Osteocyte (in vitro differentiated cells): ENCODE measurements around the gene NCAM2. TPM values are rescaled to one million over a fixed set of nuclear protein-coding genes. Genes with fewer than 3 reads are reported as not detected.
A peak's percentile ranks its signal among the peaks of the same experiment; 100 is the strongest.

Source experiments
- DNase-seq: peaks from one replicate; pipeline ENCODE4 v3.0.0; 2021; ENCODE audit warnings: mixed read lengths; ENCODE audit not compliant: unreplicated experiment; ENCODE audit errors: extremely low spot score
- H3K27ac Mint-ChIP-seq: one replicate; pipeline ENCODE4 v1.8.0; 2021; ENCODE audit warnings: mild to moderate bottlenecking, mixed read lengths; ENCODE audit not compliant: unreplicated experiment
- H3K27me3 Mint-ChIP-seq: one replicate; pipeline ENCODE4 v1.8.0; 2021; ENCODE audit warnings: mixed read lengths; ENCODE audit not compliant: unreplicated experiment
- H3K36me3 Mint-ChIP-seq: one replicate; pipeline ENCODE4 v1.8.0; 2021; ENCODE audit warnings: mixed read lengths; ENCODE audit not compliant: unreplicated experiment
- H3K4me1 Mint-ChIP-seq: one replicate; pipeline ENCODE4 v1.8.0; 2021; ENCODE audit warnings: mixed read lengths; ENCODE audit not compliant: unreplicated experiment
- H3K4me3 Mint-ChIP-seq: one replicate; pipeline ENCODE4 v1.8.0; 2021; ENCODE audit warnings: mild to moderate bottlenecking, moderate library complexity, mixed read lengths; ENCODE audit not compliant: unreplicated experiment
- H3K9me3 Mint-ChIP-seq: one replicate; pipeline ENCODE4 v1.8.0; 2021; ENCODE audit warnings: mixed read lengths; ENCODE audit not compliant: unreplicated experiment
- total RNA-seq: library from RNA; stranded (reverse); gene quantifications from 2 replicates; pipeline ENCODE4 v1.2.1, GENCODE V29; 2021
- TF ChIP-seq, protein P1 (sequence below): fragments of 200-600 bp; sonication (generic); IDR thresholded peaks from 2 replicates; pipeline ENCODE4 v1.5.0; 2021; ENCODE audit warnings: antibody characterized with exemption, mild to moderate bottlenecking, moderate library complexity

NCAM2 gene
- total RNA-seq, 1 donor from 2014 or later: 121 TPM

DNA sequence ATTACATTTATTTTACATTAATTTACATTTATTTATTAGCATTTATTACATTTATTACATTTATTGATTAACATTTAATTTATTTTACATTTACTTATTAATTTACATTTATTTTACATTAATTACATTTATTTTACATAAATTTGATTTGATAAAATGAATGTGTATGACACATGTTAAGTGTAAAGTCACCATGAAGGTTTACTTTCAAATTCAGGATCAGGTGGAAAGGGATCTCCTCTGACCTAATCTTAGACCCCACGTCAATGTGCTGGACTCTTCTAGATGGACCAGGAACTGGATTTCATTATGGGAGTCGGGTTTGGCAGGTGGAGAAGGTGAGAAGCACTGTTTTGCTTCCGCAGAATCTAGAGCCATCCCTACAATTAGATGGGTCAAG lies 76.1 kb downstream of the NCAM2 start:
- no peak for DNase-seq
- H3K4me3 Mint-ChIP-seq: no peak overlapping the region
- TF ChIP-seq, protein P1, sequence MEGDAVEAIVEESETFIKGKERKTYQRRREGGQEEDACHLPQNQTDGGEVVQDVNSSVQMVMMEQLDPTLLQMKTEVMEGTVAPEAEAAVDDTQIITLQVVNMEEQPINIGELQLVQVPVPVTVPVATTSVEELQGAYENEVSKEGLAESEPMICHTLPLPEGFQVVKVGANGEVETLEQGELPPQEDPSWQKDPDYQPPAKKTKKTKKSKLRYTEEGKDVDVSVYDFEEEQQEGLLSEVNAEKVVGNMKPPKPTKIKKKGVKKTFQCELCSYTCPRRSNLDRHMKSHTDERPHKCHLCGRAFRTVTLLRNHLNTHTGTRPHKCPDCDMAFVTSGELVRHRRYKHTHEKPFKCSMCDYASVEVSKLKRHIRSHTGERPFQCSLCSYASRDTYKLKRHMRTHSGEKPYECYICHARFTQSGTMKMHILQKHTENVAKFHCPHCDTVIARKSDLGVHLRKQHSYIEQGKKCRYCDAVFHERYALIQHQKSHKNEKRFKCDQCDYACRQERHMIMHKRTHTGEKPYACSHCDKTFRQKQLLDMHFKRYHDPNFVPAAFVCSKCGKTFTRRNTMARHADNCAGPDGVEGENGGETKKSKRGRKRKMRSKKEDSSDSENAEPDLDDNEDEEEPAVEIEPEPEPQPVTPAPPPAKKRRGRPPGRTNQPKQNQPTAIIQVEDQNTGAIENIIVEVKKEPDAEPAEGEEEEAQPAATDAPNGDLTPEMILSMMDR: no peak
- H3K27ac Mint-ChIP-seq: no peak overlapping the region
- H3K36me3 Mint-ChIP-seq: no peaks in the 10 kb centered on the region
- no peaks in the 10 kb centered on the region for H3K27me3 Mint-ChIP-seq
- no peaks in the 10 kb centered on the region for H3K9me3 Mint-ChIP-seq
- no peaks in the 10 kb centered on the region for H3K4me1 Mint-ChIP-seq

DNA sequence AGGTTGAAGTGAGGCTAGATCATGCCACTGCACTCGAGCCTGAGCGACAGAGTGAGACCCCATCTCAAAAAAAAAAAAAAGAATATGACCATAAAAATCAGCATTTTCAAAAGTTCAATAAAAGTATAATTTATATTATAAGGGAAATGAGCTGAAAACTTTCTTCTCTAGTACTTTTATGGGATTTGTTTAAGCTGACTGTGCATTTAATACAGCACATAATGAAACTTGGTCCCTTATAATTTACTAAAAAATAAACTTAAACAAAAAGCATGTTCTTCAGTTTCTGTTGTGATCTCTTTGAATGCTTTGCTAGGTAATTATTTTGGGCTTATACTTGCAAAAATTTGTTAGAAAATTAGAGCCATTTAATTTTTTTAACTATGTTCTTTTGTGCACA lies 77.8 kb downstream of the NCAM2 start:
- Mint-ChIP-seq H3K4me3 (no peak overlapping the region), H3K9me3 (no peaks in the 10 kb centered on the region), H3K27me3 (no peaks in the 10 kb centered on the region), H3K36me3 (no peaks in the 10 kb centered on the region), H3K4me1 (peaks cover 3% of the 10 kb centered on the region), H3K27ac (no peak overlapping the region)
- TF ChIP-seq, protein P1: no peak
- no peak for DNase-seq

DNA sequence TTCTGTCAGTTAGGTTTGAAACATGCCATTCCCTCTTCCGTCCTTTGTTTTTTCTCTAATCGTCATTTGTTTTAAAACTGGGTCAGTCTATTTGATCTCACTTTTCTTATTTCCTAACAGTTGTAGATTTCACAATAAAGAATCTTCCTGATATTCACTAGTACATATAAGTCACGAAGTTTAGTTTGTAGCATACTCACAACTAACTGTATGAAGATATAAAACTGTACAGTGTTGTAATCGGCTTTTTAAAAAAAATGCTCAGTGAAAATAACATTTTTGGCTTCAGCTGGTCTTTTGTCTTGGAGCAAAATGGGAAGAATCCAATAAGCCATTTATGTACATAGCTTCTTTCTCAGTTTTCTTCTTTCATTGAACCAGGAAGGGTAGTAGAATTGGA lies 78.3 kb downstream of the NCAM2 start:
- H3K27me3 Mint-ChIP-seq: no peaks in the 10 kb centered on the region
- TF ChIP-seq, protein P1: no peak
- H3K4me3 Mint-ChIP-seq: no peak overlapping the region
- peaks cover 3% of the 10 kb centered on the region for H3K4me1 Mint-ChIP-seq
- no peaks in the 10 kb centered on the region for H3K9me3 Mint-ChIP-seq
- H3K36me3 Mint-ChIP-seq: no peaks in the 10 kb centered on the region
- no peak for DNase-seq
- no peak overlapping the region for H3K27ac Mint-ChIP-seq

DNA sequence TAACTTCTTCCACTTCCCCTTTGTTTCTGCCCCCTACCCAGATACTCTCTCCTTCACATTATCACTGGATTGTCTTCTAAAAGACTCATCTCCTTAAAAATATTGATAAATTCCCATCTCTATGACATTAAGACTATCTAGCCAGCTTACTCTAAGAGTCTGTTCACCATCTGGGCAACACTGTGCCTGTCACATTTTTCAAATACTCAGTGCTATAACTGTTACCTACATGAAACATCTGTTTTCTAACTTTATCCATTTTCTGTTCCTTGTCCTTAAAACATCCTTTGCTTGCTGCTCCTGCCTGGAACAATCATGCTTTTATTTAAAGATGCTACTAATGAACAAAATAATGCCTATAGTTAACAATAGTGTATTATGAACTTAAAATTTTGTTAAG lies 81.4 kb downstream of the NCAM2 start:
- H3K27me3 Mint-ChIP-seq: no peaks in the 10 kb centered on the region
- DNase-seq: no peak
- H3K27ac Mint-ChIP-seq: no peak overlapping the region
- no peaks in the 10 kb centered on the region for H3K9me3 Mint-ChIP-seq
- TF ChIP-seq, protein P1: no peak
- no peak overlapping the region for H3K4me3 Mint-ChIP-seq
- peaks cover 14% of the 10 kb centered on the region for H3K4me1 Mint-ChIP-seq
- no peaks in the 10 kb centered on the region for H3K36me3 Mint-ChIP-seq

DNA sequence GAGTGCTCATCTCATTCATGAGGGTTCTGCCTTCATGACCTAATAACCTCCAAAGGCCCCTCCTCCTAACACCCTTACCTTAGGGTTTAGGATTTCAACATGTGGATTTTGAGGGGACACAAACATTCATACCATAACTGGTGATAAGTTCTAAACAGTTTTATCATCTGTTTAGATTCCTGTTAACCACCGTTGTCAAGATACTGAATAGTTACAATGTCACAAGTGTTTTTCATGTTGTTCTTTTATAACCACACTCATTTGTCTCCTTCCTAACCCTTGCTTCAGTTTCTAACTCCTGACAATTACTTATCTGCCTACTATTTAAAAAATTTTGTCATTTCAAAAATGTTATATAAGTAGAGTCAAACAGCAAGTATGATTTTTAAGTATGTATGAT lies 86.0 kb downstream of the NCAM2 start:
- H3K4me1 Mint-ChIP-seq: peaks cover 20% of the 10 kb centered on the region
- H3K27ac Mint-ChIP-seq: peak overlapping the region; percentile 16
- no peaks in the 10 kb centered on the region for H3K27me3 Mint-ChIP-seq
- no peaks in the 10 kb centered on the region for H3K9me3 Mint-ChIP-seq
- H3K36me3 Mint-ChIP-seq: no peaks in the 10 kb centered on the region
- DNase-seq: no peak
- no peak overlapping the region for H3K4me3 Mint-ChIP-seq
- TF ChIP-seq, protein P1: no peak
